GM10266 (cell line): ENCODE data around the gene EIF3D.

ENCODE experiments used
- DNase-seq: peaks from one replicate; pipeline ENCODE4 v3.0.0; 2012; ENCODE audit errors: extremely low spot score
- TF ChIP-seq, protein P1 (sequence below): IDR thresholded peaks from 2 replicates; pipeline ENCODE4 v1.5.1; 2012; ENCODE audit warnings: mild to moderate bottlenecking, low read depth; ENCODE audit not compliant: control insufficient read depth, insufficient read depth; ENCODE audit errors: missing control alignments

EIF3D gene

DNA sequence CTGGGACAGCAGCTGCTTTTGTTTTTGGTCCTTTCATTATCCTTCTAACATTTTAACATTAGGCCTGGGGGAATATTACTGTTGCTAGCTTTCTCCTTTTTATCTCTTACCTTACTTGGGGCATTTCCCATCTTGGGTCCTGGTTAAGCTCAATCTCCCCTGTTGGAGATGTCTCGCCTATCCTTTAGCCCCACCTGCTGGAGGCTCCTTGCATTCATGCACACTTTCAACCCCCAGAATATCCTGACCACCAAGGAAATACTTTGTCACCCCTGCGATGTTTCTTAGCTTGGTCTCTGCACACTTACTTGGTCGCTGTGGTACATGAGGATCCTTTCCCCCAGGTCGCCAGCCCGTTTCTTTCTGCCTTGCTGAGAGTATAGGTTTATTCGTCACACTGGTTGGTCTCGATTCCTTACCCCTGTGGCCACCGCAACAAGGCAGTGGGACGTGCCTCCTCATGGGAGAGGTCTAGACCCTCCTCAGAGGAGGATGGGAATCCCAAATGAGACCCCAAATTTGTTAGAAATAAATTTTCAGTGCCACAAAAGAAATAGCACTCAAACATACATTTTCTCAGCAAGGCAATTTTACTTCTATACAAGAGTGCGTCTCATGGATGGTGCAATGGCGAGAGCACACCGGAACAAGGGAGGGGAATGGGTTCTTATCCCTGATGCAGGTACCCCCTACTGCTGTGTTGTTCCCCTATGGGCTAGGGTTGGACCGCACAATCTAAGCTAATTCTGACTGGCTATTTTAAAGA is 42.2 kb downstream of the EIF3D start:
- DNase-seq: no peak

DNA sequence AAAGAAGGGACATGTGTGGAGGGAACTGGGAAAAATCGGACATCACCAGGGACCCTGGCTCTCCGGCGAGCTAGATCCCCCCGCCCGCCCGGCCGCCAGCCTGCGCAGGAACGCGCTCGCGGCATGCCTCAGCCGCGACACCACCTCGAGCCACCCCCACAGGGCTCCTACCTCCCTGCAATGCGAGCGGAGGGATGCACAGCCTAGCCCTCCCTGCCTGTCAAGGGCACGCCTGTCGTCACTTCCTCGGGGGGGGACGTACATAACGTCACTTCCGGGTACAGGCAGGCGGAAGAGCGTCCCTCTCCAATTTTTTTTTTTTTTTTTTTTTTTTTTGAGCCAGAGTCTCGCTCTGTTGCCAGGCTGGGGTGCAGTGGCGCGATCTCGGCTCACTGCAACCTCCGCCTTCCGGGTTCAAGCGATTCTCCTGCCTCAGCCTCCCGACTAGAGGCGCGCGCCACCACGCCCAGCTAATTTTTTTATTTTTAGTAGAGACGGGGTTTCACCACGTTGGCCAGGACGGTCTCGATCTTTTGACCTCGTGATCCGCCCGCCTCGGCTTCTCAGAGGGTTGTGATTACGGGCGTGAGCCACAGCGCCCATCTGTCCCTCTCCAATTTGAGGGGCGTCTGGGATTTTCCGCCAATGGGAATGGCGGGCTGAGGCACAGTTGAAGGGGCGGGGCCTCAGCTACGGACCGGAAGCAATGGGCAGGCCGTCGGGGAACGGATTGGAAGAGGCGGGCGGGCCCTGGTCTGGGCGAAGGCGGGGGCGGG is 47.4 kb downstream of the EIF3D start, which contains the start of gene TXN2:
Gene TXN2 (minus strand): TSS at position 248 of the 776 bp plus-strand sequence. CDS start 803 bp downstream, outside the sequence.
- TF ChIP-seq, protein P1, sequence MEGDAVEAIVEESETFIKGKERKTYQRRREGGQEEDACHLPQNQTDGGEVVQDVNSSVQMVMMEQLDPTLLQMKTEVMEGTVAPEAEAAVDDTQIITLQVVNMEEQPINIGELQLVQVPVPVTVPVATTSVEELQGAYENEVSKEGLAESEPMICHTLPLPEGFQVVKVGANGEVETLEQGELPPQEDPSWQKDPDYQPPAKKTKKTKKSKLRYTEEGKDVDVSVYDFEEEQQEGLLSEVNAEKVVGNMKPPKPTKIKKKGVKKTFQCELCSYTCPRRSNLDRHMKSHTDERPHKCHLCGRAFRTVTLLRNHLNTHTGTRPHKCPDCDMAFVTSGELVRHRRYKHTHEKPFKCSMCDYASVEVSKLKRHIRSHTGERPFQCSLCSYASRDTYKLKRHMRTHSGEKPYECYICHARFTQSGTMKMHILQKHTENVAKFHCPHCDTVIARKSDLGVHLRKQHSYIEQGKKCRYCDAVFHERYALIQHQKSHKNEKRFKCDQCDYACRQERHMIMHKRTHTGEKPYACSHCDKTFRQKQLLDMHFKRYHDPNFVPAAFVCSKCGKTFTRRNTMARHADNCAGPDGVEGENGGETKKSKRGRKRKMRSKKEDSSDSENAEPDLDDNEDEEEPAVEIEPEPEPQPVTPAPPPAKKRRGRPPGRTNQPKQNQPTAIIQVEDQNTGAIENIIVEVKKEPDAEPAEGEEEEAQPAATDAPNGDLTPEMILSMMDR: no peak
- DNase-seq: peak; percentile 95

More for the DNA sequence above, 42.2 kb downstream of the EIF3D start:
- TF ChIP-seq, protein P1: peak; percentile 41

DNA sequence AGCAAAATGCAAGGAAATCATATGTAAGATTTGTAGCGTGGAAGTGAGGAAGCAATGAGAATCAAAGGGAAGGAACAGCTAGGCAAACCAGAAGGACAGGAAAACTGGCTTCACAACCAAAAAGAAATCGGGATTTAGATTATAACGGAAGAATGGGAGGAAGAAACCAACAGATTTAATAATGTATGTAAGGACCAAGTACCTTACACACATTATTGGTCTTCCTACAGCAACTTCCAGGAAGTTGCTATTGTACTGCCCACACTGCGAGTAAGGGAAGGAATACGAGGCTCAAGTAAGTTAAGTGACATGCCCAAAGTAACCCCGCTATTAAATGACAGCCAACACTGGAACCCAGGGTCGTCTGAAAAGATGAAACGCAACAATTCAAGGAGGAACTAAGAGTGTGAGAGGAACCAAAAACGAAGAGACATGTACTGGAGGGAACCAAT is 48.0 kb downstream of the EIF3D start:
- TF ChIP-seq, protein P1: no peak
- DNase-seq: no peak

DNA sequence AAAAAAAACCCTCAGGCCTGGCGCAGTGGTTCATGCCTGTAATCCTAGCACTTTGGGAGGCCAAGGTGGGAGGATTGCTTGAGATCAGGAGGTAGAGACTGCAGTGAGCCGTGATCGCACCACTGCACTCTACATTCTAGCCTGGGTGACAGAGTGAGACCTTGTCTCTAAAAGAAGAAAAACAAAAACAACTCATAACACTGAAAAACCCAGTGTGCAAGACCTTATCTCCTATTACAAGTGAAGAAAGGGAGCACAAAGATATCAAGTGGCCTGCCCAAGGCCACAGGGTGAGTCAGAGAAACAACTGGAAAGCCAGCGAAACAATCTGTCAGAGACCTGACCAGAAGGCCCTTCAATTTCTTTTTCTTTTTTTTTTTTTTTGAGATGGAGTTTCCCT is 50.0 kb downstream of the EIF3D start:
- no peak for DNase-seq
- TF ChIP-seq, protein P1: no peak

DNA sequence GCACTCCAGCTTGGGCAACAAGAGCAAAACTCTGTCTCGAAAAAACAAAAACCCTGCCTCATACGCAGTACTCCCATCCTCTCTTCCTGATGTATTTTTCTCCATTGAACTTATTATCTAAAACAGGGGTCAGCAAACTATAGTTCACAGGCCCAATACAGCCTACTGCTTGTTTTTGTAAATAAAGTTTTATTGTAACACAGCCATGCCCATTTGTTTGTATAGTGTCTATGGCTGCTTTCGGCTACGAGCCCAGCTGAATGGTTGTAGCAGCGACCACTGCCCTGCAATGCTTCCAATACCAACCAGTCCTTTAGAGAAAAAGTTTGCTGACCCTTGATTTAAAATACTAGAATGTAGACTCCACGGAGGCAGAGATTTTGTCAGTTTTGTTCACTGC is 53.6 kb downstream of the EIF3D start:
- TF ChIP-seq, protein P1: no peak
- no peak for DNase-seq

DNA sequence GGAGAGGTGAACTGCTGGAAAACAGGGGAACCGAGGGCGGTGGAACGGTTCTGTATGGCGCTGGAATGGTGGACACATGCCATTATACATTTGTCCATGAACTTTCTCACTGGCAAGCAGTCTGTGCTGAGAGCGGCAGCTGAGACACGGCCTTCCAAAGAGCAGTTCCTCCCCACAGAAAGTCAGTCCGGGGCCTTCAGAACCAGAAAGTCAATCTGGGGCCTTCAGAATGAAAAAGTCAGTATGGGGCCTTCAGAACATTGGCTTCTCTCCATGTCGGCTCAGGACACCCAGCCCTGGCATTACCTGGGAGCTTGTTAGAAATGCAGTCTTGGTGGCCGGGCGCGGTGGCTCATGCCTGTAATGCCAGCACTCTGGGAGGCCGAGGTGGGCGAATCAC is 56.3 kb downstream of the EIF3D start:
- TF ChIP-seq, protein P1: no peak
- no peak for DNase-seq
